H9 (cell line): Measurements from ENCODE around the gene SMTN. TPM values are rescaled to one million over a fixed set of nuclear protein-coding genes. Genes with fewer than 3 reads are reported as not detected.
A peak's percentile ranks its signal among the peaks of the same experiment; 100 is the strongest.

Source experiments
- DNase-seq: peaks from one replicate; pipeline ENCODE4 v3.0.0-alpha.2; 2017
- H2AFZ ChIP-seq: one replicate; pipeline ENCODE4 v1.6.1; 2013; ENCODE audit warnings: mild to moderate bottlenecking, low read length, control low read depth, moderate library complexity
- H2AK5ac ChIP-seq: 2 replicates; pipeline ENCODE4 v1.6.1; 2013; ENCODE audit warnings: low read length, control low read depth, mixed read lengths; ENCODE audit not compliant: insufficient read length
- H2BK120ac ChIP-seq: one replicate; pipeline ENCODE4 v1.6.1; 2013; ENCODE audit warnings: low read depth, mild to moderate bottlenecking, low read length, control low read depth, inconsistent platforms; ENCODE audit not compliant: poor library complexity, severe bottlenecking
- H2BK12ac ChIP-seq: 2 replicates; pipeline ENCODE4 v1.6.1; 2013; ENCODE audit warnings: low read length, control low read depth, mixed read lengths, low read depth; ENCODE audit not compliant: insufficient read length
- H2BK15ac ChIP-seq: 2 replicates; pipeline ENCODE4 v1.6.1; 2013; ENCODE audit warnings: low read depth, low read length, control low read depth
- H2BK20ac ChIP-seq: one replicate; pipeline ENCODE4 v1.6.1; 2013; ENCODE audit warnings: low read depth, mild to moderate bottlenecking, low read length, control low read depth, inconsistent platforms; ENCODE audit not compliant: poor library complexity, severe bottlenecking
- H2BK5ac ChIP-seq: 2 replicates; pipeline ENCODE4 v1.6.1; 2013; ENCODE audit warnings: low read length, control low read depth, mixed read lengths; ENCODE audit not compliant: insufficient read length
- H3K14ac ChIP-seq: 2 replicates; pipeline ENCODE4 v1.6.1; 2013; ENCODE audit warnings: low read length, control low read depth; ENCODE audit not compliant: insufficient read depth
- H3K18ac ChIP-seq: 2 replicates; pipeline ENCODE4 v1.6.1; 2013; ENCODE audit warnings: low read depth, mild to moderate bottlenecking, mixed read lengths, low read length, control low read depth; ENCODE audit not compliant: insufficient read length
- H3K23ac ChIP-seq: 2 replicates; pipeline ENCODE4 v1.6.1; 2013; ENCODE audit warnings: low read length, control low read depth, mixed read lengths, low read depth; ENCODE audit not compliant: insufficient read length
- H3K23me2 ChIP-seq: 2 replicates; pipeline ENCODE4 v1.6.1; 2013; ENCODE audit warnings: low read depth, mild to moderate bottlenecking, mixed read lengths, low read length, control low read depth; ENCODE audit not compliant: insufficient read length, poor library complexity, severe bottlenecking
- H3K27ac ChIP-seq: 2 replicates; pipeline ENCODE4 v1.5.1; 2013; ENCODE audit warnings: low read length, control low read depth, mixed read lengths, low read depth; ENCODE audit not compliant: insufficient read length
- H3K27me3 ChIP-seq: 2 replicates; pipeline ENCODE4 v1.6.1; 2013; ENCODE audit warnings: low read length, control low read depth, inconsistent platforms; ENCODE audit not compliant: insufficient read depth
- H3K4ac ChIP-seq: 2 replicates; pipeline ENCODE4 v1.6.1; 2013; ENCODE audit warnings: low read depth, mild to moderate bottlenecking, control low read depth, inconsistent platforms, low read length, moderate library complexity
- H3K4me1 ChIP-seq: 2 replicates; pipeline ENCODE4 v1.6.1; 2013; ENCODE audit warnings: low read length, control low read depth, inconsistent platforms; ENCODE audit not compliant: insufficient read depth
- H3K4me2 ChIP-seq: 2 replicates; pipeline ENCODE4 v1.6.1; 2013; ENCODE audit warnings: low read length, control low read depth, mixed read lengths; ENCODE audit not compliant: insufficient read length, insufficient read depth
- H3K56ac ChIP-seq: 2 replicates; pipeline ENCODE4 v1.6.1; 2013; ENCODE audit warnings: low read depth, mild to moderate bottlenecking, mixed read lengths, low read length, control low read depth; ENCODE audit not compliant: insufficient read length
- H3K79me1 ChIP-seq: 2 replicates; pipeline ENCODE4 v1.6.1; 2013; ENCODE audit warnings: low read depth, mild to moderate bottlenecking, moderate library complexity, low read length, control low read depth, inconsistent platforms; ENCODE audit not compliant: insufficient read depth, poor library complexity, severe bottlenecking
- H3K79me2 ChIP-seq: 2 replicates; pipeline ENCODE4 v1.6.1; 2013; ENCODE audit warnings: low read length, control low read depth, inconsistent platforms; ENCODE audit not compliant: insufficient read depth
- H3K9ac ChIP-seq: 2 replicates; pipeline ENCODE4 v1.6.1; 2013; ENCODE audit warnings: low read length, control low read depth, mixed read lengths; ENCODE audit not compliant: insufficient read length; ENCODE audit errors: extremely low read depth
- H3K9me3 ChIP-seq: one replicate; pipeline ENCODE4 v1.6.1; 2013; ENCODE audit warnings: low read depth, low read length, inconsistent platforms; ENCODE audit not compliant: control insufficient read depth
- H3T11ph ChIP-seq: one replicate; pipeline ENCODE4 v1.6.1; 2013; ENCODE audit warnings: mild to moderate bottlenecking, low read length, control low read depth, inconsistent platforms
- H4K20me1 ChIP-seq: one replicate; pipeline ENCODE4 v1.6.1; 2013; ENCODE audit not compliant: control insufficient read depth, insufficient read length, insufficient read depth
- H4K5ac ChIP-seq: 2 replicates; pipeline ENCODE4 v1.6.1; 2013; ENCODE audit warnings: low read depth, mild to moderate bottlenecking, mixed read lengths, low read length, control low read depth; ENCODE audit not compliant: insufficient read length
- H4K8ac ChIP-seq: replicated peaks from 2 replicates; pipeline ENCODE4 v1.6.1; 2013; ENCODE audit warnings: low read length, control low read depth, mixed read lengths, low read depth; ENCODE audit not compliant: insufficient read length
- H4K91ac ChIP-seq: 2 replicates; pipeline ENCODE4 v1.6.1; 2013; ENCODE audit warnings: low read depth, mild to moderate bottlenecking, moderate library complexity, mixed read lengths, low read length, control low read depth; ENCODE audit not compliant: insufficient read length
- H3K27ac Mint-ChIP-seq, 3 experiments: 2 replicates in 2 of 3; 3 replicates in 1 of 3; pipeline ENCODE4 v1.8.0; 2020 to 2021; ENCODE audit warnings: mixed read lengths in 3 of 3, mild to moderate bottlenecking in 1 of 3, moderate library complexity in 1 of 3
- H3K27me3 Mint-ChIP-seq: 2 replicates; pipeline ENCODE4 v1.8.0; 2021; ENCODE audit warnings: low read depth, mild to moderate bottlenecking, moderate library complexity, mixed read lengths
- H3K36me3 Mint-ChIP-seq, 3 experiments: 2 replicates in 2 of 3; 3 replicates in 1 of 3; pipeline ENCODE4 v1.8.0; 2020 to 2021; ENCODE audit warnings: low read depth in 3 of 3, mixed read lengths in 3 of 3; ENCODE audit not compliant: insufficient read depth in 1 of 3
- H3K4me1 Mint-ChIP-seq, 2 experiments: 2 replicates each; pipeline ENCODE4 v1.8.0; 2020; ENCODE audit warnings: mixed read lengths in 2 of 2
- H3K4me3 Mint-ChIP-seq, 2 experiments: 2 replicates in 1 of 2; 3 replicates in 1 of 2; pipeline ENCODE4 v1.8.0; 2020 to 2021; ENCODE audit warnings: mild to moderate bottlenecking in 2 of 2, mixed read lengths in 2 of 2, moderate library complexity in 1 of 2
- H3K9me3 Mint-ChIP-seq, 2 experiments: 2 replicates in 1 of 2; 3 replicates in 1 of 2; pipeline ENCODE4 v1.8.0; 2020; ENCODE audit warnings: mild to moderate bottlenecking in 2 of 2, mixed read lengths in 2 of 2, moderate library complexity in 1 of 2
- CTCF ChIP-seq: fragments of 200-600 bp; sonication (generic); conservative IDR thresholded peaks from 3 replicates; pipeline ENCODE4 v1.8.0; 2021; ENCODE audit warnings: antibody characterized with exemption, mild to moderate bottlenecking
- WGBS: extraction: QIAGEN DNeasy Blood & Tissue Kit; methylation state at CpG from one replicate; pipeline ENCODE4 v1.1.7; 2013; ENCODE audit warnings: missing lambda C conversion rate, low lambda C conversion rate, mixed read lengths; ENCODE audit not compliant: insufficient read length; ENCODE audit errors: extremely low coverage; 5-methylcytosine and 5-hydroxymethylcytosine counted together
- total RNA-seq: library from RNA; stranded (reverse); gene quantifications from 2 replicates; pipeline ENCODE4 v1.2.1, GENCODE V29; 2021

The SMTN gene
- total RNA-seq, 1 experiment from 2014 or later: 23.4 TPM

GRCh38 chr22:31083377-31083768, 2.3 kb downstream of the SMTN start:
- Histone ChIP-seq H4K8ac (no peak overlapping the region), H3K79me1 (no peaks in the 10 kb centered on the region), H3K23me2 (peaks cover 10% of the 10 kb centered on the region), H2BK15ac (no peak overlapping the region), H2BK20ac (no peak overlapping the region), H3K9ac (no peak overlapping the region), H2BK12ac (no peak overlapping the region), H2AFZ (no peak overlapping the region), H3K4ac (no peak overlapping the region), H3K56ac (no peak overlapping the region), H4K91ac (no peak overlapping the region), H3K18ac (no peak overlapping the region), H4K5ac (no peak overlapping the region), H3K79me2 (no peaks in the 10 kb centered on the region; the same call in 1 of the 2 replicates), H2BK120ac (no peak overlapping the region), H3K4me1 (no peaks in the 10 kb centered on the region; the same call in 1 of the 2 replicates), H3K9me3 (no peaks in the 10 kb centered on the region), H3T11ph (no peak overlapping the region), H2AK5ac (no peak overlapping the region), H4K20me1 (no peaks in the 10 kb centered on the region), H2BK5ac (no peak overlapping the region), H3K27ac (no peak overlapping the region), H3K14ac (no peak overlapping the region), H3K4me2 (peak overlapping the region; percentile 90), H3K27me3 (no peaks in the 10 kb centered on the region), H3K23ac (no peak overlapping the region)
- Mint-ChIP-seq H3K27me3 (peaks cover 7% of the 10 kb centered on the region), H3K36me3 (peaks cover 0 to 2% (median 0%) of the 10 kb centered on the region in 3 experiments; a peak in 3 of 7 replicates), H3K4me1 (peaks cover 34 to 43% of the 10 kb centered on the region in 2 experiments), H3K27ac (no peak overlapping the region), H3K4me3 (peak overlapping the region; percentile 82 to 90; a peak in 4 of 5 replicates), H3K9me3 (no peaks in the 10 kb centered on the region)
- no CpG with 5 or more reads among the region's 3 CpGs for WGBS
- TF ChIP-seq CTCF: no peak
- no peak for DNase-seq
